ENCODE data around the gene REG4.
A peak's percentile ranks its signal among the peaks of the same experiment; 100 is the strongest.

Gene REG4

GRCh38 chr1:119808972-119809550 lies 2.2 kb downstream of the REG4 start:
- Histone ChIP-seq H3K27ac (ENCODE audit: low read length) (no peak overlapping the region), H3K27me3 (ENCODE audit: control insufficient read depth, insufficient read depth, low read length) (no peaks in the 10 kb centered on the region), H3K4me1 (ENCODE audit: control insufficient read depth, insufficient read depth, low read length) (no peaks in the 10 kb centered on the region), H3K4me3 (ENCODE audit: low read length) (no peak overlapping the region), H3K36me3 (ENCODE audit: control insufficient read depth, insufficient read depth, low read length) (no peaks in the 10 kb centered on the region), H3K9me3 (ENCODE audit: control insufficient read depth, insufficient read depth, low read length) (no peaks in the 10 kb centered on the region)
- DNase-seq (ENCODE audit: low read depth, low spot score): peak; percentile 68
- no CpG with 5 or more reads among the region's 6 CpGs for WGBS (ENCODE audit: insufficient coverage, insufficient read length)

- Histone ChIP-seq H3K4me3 (ENCODE audit: low read length) (no peak overlapping the region), H3K27me3 (ENCODE audit: control insufficient read depth, insufficient read depth, low read length) (no peaks in the 10 kb centered on the region), H3K4me1 (ENCODE audit: control insufficient read depth, insufficient read depth, low read length) (no peaks in the 10 kb centered on the region), H3K36me3 (ENCODE audit: control insufficient read depth, insufficient read depth, low read length) (no peaks in the 10 kb centered on the region), H3K9me3 (ENCODE audit: control insufficient read depth, insufficient read depth, low read length) (no peaks in the 10 kb centered on the region), H3K27ac (ENCODE audit: low read length) (no peak overlapping the region)
- WGBS (ENCODE audit: insufficient coverage, insufficient read length): no CpG with 5 or more reads among the region's 3 CpGs
- DNase-seq (ENCODE audit: low read depth, low spot score): no peak
Measured at GRCh38 chr1:119808491-119808890, 2.8 kb downstream of the REG4 start.

- no peak overlapping the region for H3K27ac ChIP-seq (ENCODE audit: low read length)
- H3K9me3 ChIP-seq (ENCODE audit: control insufficient read depth, insufficient read depth, low read length): no peaks in the 10 kb centered on the region
- H3K4me1 ChIP-seq (ENCODE audit: control insufficient read depth, insufficient read depth, low read length): no peaks in the 10 kb centered on the region
- no peaks in the 10 kb centered on the region for H3K36me3 ChIP-seq (ENCODE audit: control insufficient read depth, insufficient read depth, low read length)
- H3K27me3 ChIP-seq (ENCODE audit: control insufficient read depth, insufficient read depth, low read length): no peaks in the 10 kb centered on the region
- H3K4me3 ChIP-seq (ENCODE audit: low read length): no peak overlapping the region
- WGBS (ENCODE audit: insufficient coverage, insufficient read length): no CpG with 5 or more reads among the region's 4 CpGs
- DNase-seq (ENCODE audit: low read depth, low spot score): no peak
Measured at GRCh38 chr1:119806489-119806888, 4.8 kb downstream of the REG4 start.

GRCh38 chr1:119805746-119806145 lies 5.5 kb downstream of the REG4 start:
- DNase-seq (ENCODE audit: low read depth, low spot score): no peak
- WGBS (ENCODE audit: insufficient coverage, insufficient read length): no CpG with 5 or more reads among the region's 13 CpGs

GRCh38 chr1:119805247-119805646 lies 6.0 kb downstream of the REG4 start:
- WGBS (ENCODE audit: insufficient coverage, insufficient read length): no CpG with 5 or more reads among the region's 8 CpGs
- Histone ChIP-seq H3K27me3 (ENCODE audit: control insufficient read depth, insufficient read depth, low read length) (no peaks in the 10 kb centered on the region), H3K27ac (ENCODE audit: low read length) (no peak overlapping the region), H3K4me3 (ENCODE audit: low read length) (no peak overlapping the region), H3K9me3 (ENCODE audit: control insufficient read depth, insufficient read depth, low read length) (no peaks in the 10 kb centered on the region), H3K36me3 (ENCODE audit: control insufficient read depth, insufficient read depth, low read length) (no peaks in the 10 kb centered on the region), H3K4me1 (ENCODE audit: control insufficient read depth, insufficient read depth, low read length) (no peaks in the 10 kb centered on the region)
- no peak for DNase-seq (ENCODE audit: low read depth, low spot score)

More at GRCh38 chr1:119805746-119806145, 5.5 kb downstream of the REG4 start:
- Histone ChIP-seq H3K9me3 (ENCODE audit: control insufficient read depth, insufficient read depth, low read length) (no peaks in the 10 kb centered on the region), H3K36me3 (ENCODE audit: control insufficient read depth, insufficient read depth, low read length) (no peaks in the 10 kb centered on the region), H3K4me3 (ENCODE audit: low read length) (no peak overlapping the region), H3K4me1 (ENCODE audit: control insufficient read depth, insufficient read depth, low read length) (no peaks in the 10 kb centered on the region), H3K27ac (ENCODE audit: low read length) (no peak overlapping the region), H3K27me3 (ENCODE audit: control insufficient read depth, insufficient read depth, low read length) (no peaks in the 10 kb centered on the region)

GRCh38 chr1:119799599-119800177 lies 11.6 kb downstream of the REG4 start:
- H3K4me3 ChIP-seq (ENCODE audit: low read length): no peak overlapping the region
- no peak overlapping the region for H3K27ac ChIP-seq (ENCODE audit: low read length)
- H3K4me1 ChIP-seq (ENCODE audit: control insufficient read depth, insufficient read depth, low read length): no peaks in the 10 kb centered on the region
- no peaks in the 10 kb centered on the region for H3K9me3 ChIP-seq (ENCODE audit: control insufficient read depth, insufficient read depth, low read length)
- no CpG with 5 or more reads among the region's 15 CpGs for WGBS (ENCODE audit: insufficient coverage, insufficient read length)
- no peak for DNase-seq (ENCODE audit: low read depth, low spot score)
- no peaks in the 10 kb centered on the region for H3K36me3 ChIP-seq (ENCODE audit: control insufficient read depth, insufficient read depth, low read length)
- H3K27me3 ChIP-seq (ENCODE audit: control insufficient read depth, insufficient read depth, low read length): no peaks in the 10 kb centered on the region

GRCh38 chr1:119799003-119799402 lies 12.3 kb downstream of the REG4 start:
- no peaks in the 10 kb centered on the region for H3K9me3 ChIP-seq (ENCODE audit: control insufficient read depth, insufficient read depth, low read length)
- no peak overlapping the region for H3K4me3 ChIP-seq (ENCODE audit: low read length)
- H3K27me3 ChIP-seq (ENCODE audit: control insufficient read depth, insufficient read depth, low read length): no peaks in the 10 kb centered on the region
- no peaks in the 10 kb centered on the region for H3K4me1 ChIP-seq (ENCODE audit: control insufficient read depth, insufficient read depth, low read length)
- WGBS (ENCODE audit: insufficient coverage, insufficient read length): no CpG with 5 or more reads among the region's 4 CpGs
- H3K36me3 ChIP-seq (ENCODE audit: control insufficient read depth, insufficient read depth, low read length): no peaks in the 10 kb centered on the region
- no peak for DNase-seq (ENCODE audit: low read depth, low spot score)
- H3K27ac ChIP-seq (ENCODE audit: low read length): no peak overlapping the region

GRCh38 chr1:119797606-119798005 lies 13.7 kb downstream of the REG4 start:
- H3K36me3 ChIP-seq (ENCODE audit: control insufficient read depth, insufficient read depth, low read length): no peaks in the 10 kb centered on the region
- DNase-seq (ENCODE audit: low read depth, low spot score): no peak
- no CpG with 5 or more reads among the region's 7 CpGs for WGBS (ENCODE audit: insufficient coverage, insufficient read length)
- H3K9me3 ChIP-seq (ENCODE audit: control insufficient read depth, insufficient read depth, low read length): no peaks in the 10 kb centered on the region
- H3K4me3 ChIP-seq (ENCODE audit: low read length): no peak overlapping the region
- no peaks in the 10 kb centered on the region for H3K27me3 ChIP-seq (ENCODE audit: control insufficient read depth, insufficient read depth, low read length)
- no peaks in the 10 kb centered on the region for H3K4me1 ChIP-seq (ENCODE audit: control insufficient read depth, insufficient read depth, low read length)
- no peak overlapping the region for H3K27ac ChIP-seq (ENCODE audit: low read length)

GRCh38 chr1:119797162-119797561 lies 14.1 kb downstream of the REG4 start:
- H3K4me3 ChIP-seq (ENCODE audit: low read length): no peak overlapping the region
- no peaks in the 10 kb centered on the region for H3K36me3 ChIP-seq (ENCODE audit: control insufficient read depth, insufficient read depth, low read length)
- DNase-seq (ENCODE audit: low read depth, low spot score): no peak
- H3K27ac ChIP-seq (ENCODE audit: low read length): no peak overlapping the region
- WGBS (ENCODE audit: insufficient coverage, insufficient read length): no CpG with 5 or more reads among the region's 1 CpG
- no peaks in the 10 kb centered on the region for H3K9me3 ChIP-seq (ENCODE audit: control insufficient read depth, insufficient read depth, low read length)
- no peaks in the 10 kb centered on the region for H3K4me1 ChIP-seq (ENCODE audit: control insufficient read depth, insufficient read depth, low read length)
- no peaks in the 10 kb centered on the region for H3K27me3 ChIP-seq (ENCODE audit: control insufficient read depth, insufficient read depth, low read length)

GRCh38 chr1:119795261-119796200 lies 15.7 kb downstream of the REG4 start:
- DNase-seq (ENCODE audit: low read depth, low spot score): no peak
- Histone ChIP-seq H3K4me1 (ENCODE audit: control insufficient read depth, insufficient read depth, low read length) (0 out of 2 replicates have a peak, but pooled peaks cover 2% of the 10 kb centered on the region), H3K27ac (ENCODE audit: low read length) (no peak overlapping the region), H3K9me3 (ENCODE audit: control insufficient read depth, insufficient read depth, low read length) (no peaks in the 10 kb centered on the region), H3K27me3 (ENCODE audit: control insufficient read depth, insufficient read depth, low read length) (no peaks in the 10 kb centered on the region), H3K4me3 (ENCODE audit: low read length) (no peak overlapping the region), H3K36me3 (ENCODE audit: control insufficient read depth, insufficient read depth, low read length) (no peaks in the 10 kb centered on the region)
- WGBS (ENCODE audit: insufficient coverage, insufficient read length): no CpG with 5 or more reads among the region's 9 CpGs
